GM23338 (cell line): ENCODE results near the gene PLEKHM2. TPM values are rescaled to one million over a fixed set of nuclear protein-coding genes. Genes with fewer than 3 reads are reported as not detected.

Experiments used
- ATAC-seq: fragments of 200-7000 bp; cut with Tn5 transposase; 3 replicates; pipeline ENCODE4 v1.9.1; 2020
- DNase-seq: peaks from one replicate; pipeline ENCODE4 v3.0.0-alpha.2; 2015; ENCODE audit warnings: low spot score
- H2AFZ ChIP-seq: fragments of 200-600 bp; sonication (generic); 2 replicates; pipeline ENCODE4 v1.8.0; 2016; ENCODE audit warnings: antibody characterized with exemption, mild to moderate bottlenecking, moderate library complexity
- H3F3A ChIP-seq: fragments of 200-600 bp; sonication (generic); replicated peaks from 2 replicates; pipeline ENCODE4 v1.8.0; 2017; ENCODE audit warnings: antibody characterized with exemption, mixed run types, low read depth
- H3K27ac ChIP-seq: fragments of 200-600 bp; sonication (generic); 2 replicates; pipeline ENCODE4 v1.6.1; 2016; ENCODE audit warnings: low read depth
- H3K27me3 ChIP-seq: fragments of 200-600 bp; sonication (generic); 2 replicates; pipeline ENCODE4 v1.8.0; 2016; ENCODE audit warnings: mild to moderate bottlenecking, mixed run types, moderate library complexity; ENCODE audit not compliant: insufficient read depth
- H3K36me3 ChIP-seq: fragments of 200-600 bp; sonication (generic); 2 replicates; pipeline ENCODE4 v1.8.0; 2016; ENCODE audit warnings: mild to moderate bottlenecking; ENCODE audit not compliant: insufficient read depth
- H3K4me1 ChIP-seq: fragments of 200-600 bp; sonication (generic); 2 replicates; pipeline ENCODE4 v1.8.0; 2016; ENCODE audit warnings: mild to moderate bottlenecking, moderate library complexity; ENCODE audit not compliant: insufficient read depth
- H3K4me2 ChIP-seq: fragments of 200-600 bp; sonication (generic); 2 replicates; pipeline ENCODE4 v1.7.1; 2017; ENCODE audit warnings: mixed run types
- H3K4me3 ChIP-seq: fragments of 200-600 bp; sonication (generic); 2 replicates; pipeline ENCODE4 v1.6.1; 2016; ENCODE audit warnings: mixed run types
- H3K79me2 ChIP-seq: fragments of 200-600 bp; sonication (generic); replicated peaks from 2 replicates; pipeline ENCODE4 v1.8.0; 2017; ENCODE audit warnings: mild to moderate bottlenecking; ENCODE audit not compliant: insufficient read depth
- H3K9me2 ChIP-seq: fragments of 200-600 bp; sonication (generic); 2 replicates; pipeline ENCODE4 v1.8.0; 2017; ENCODE audit not compliant: insufficient read depth
- H4K20me1 ChIP-seq: fragments of 200-600 bp; sonication (generic); replicated peaks from 2 replicates; pipeline ENCODE4 v1.8.0; 2017; ENCODE audit warnings: mild to moderate bottlenecking; ENCODE audit not compliant: insufficient read depth
- H3K27ac Mint-ChIP-seq: 2 replicates; pipeline ENCODE4 v1.8.0; 2020; ENCODE audit warnings: inconsistent platforms, mild to moderate bottlenecking, moderate library complexity, mixed read lengths
- H3K27me3 Mint-ChIP-seq: 3 replicates; pipeline ENCODE4 v1.8.0; 2022; ENCODE audit warnings: low read depth, mild to moderate bottlenecking, moderate library complexity, mixed read lengths, inconsistent platforms; ENCODE audit not compliant: insufficient read depth, poor library complexity
- H3K36me3 Mint-ChIP-seq: 3 replicates; pipeline ENCODE4 v1.8.0; 2021; ENCODE audit warnings: low read depth, mild to moderate bottlenecking, inconsistent platforms, moderate library complexity, mixed read lengths
- H3K4me1 Mint-ChIP-seq: 3 replicates; pipeline ENCODE4 v1.8.0; 2020; ENCODE audit warnings: mild to moderate bottlenecking, inconsistent platforms, mixed read lengths
- H3K4me3 Mint-ChIP-seq: 3 replicates; pipeline ENCODE4 v1.8.0; 2021; ENCODE audit warnings: moderate library complexity, mild to moderate bottlenecking, inconsistent platforms, mixed read lengths
- H3K9me3 Mint-ChIP-seq: 3 replicates; pipeline ENCODE4 v1.8.0; 2020; ENCODE audit warnings: moderate library complexity, mild to moderate bottlenecking, inconsistent platforms, mixed read lengths
- CREB1 ChIP-seq: fragments of 250-450 bp; sonication (Bioruptor Pico); IDR thresholded peaks from 2 replicates; pipeline ENCODE4 v1.5.0; 2020; ENCODE audit warnings: low read depth, mild to moderate bottlenecking, moderate library complexity
- CTCF ChIP-seq, 2 experiments: fragments of 200-600 bp in 1 of 2; sonication (generic) in 1 of 2; conservative IDR thresholded peaks; 2 replicates each; pipeline versions ENCODE4 v1.5.1 to v1.6.1; 2016 to 2017; ENCODE audit warnings: antibody characterized with exemption in 2 of 2, low read depth in 2 of 2, mild to moderate bottlenecking in 2 of 2, moderate library complexity in 1 of 2
- ETS1 ChIP-seq: IDR thresholded peaks from 2 replicates; pipeline ENCODE4 v1.6.1; 2016; ENCODE audit warnings: antibody characterized with exemption
- EZH2 ChIP-seq: fragments of 200-600 bp; sonication (generic); IDR thresholded peaks from one replicate; pipeline ENCODE4 v1.8.0; 2017; ENCODE audit warnings: antibody characterized with exemption, mild to moderate bottlenecking, low read depth; ENCODE audit not compliant: unreplicated experiment
- EZH2phosphoT487 ChIP-seq: fragments of 200-600 bp; sonication (generic); IDR thresholded peaks from one replicate; pipeline ENCODE4 v1.8.1; 2018; ENCODE audit warnings: antibody characterized with exemption; ENCODE audit not compliant: unreplicated experiment
- JUNB ChIP-seq: IDR thresholded peaks from one replicate; pipeline ENCODE4 v1.6.1; 2016; ENCODE audit warnings: antibody characterized with exemption; ENCODE audit not compliant: unreplicated experiment
- NANOG ChIP-seq: IDR thresholded peaks from 2 replicates; pipeline ENCODE4 v1.6.1; 2016; ENCODE audit warnings: antibody characterized with exemption, borderline replicate concordance
- ZNF331 ChIP-seq: fragments of 250-450 bp; sonication (Bioruptor Pico); IDR thresholded peaks from 2 replicates; pipeline ENCODE4 v1.5.0; 2020; ENCODE audit warnings: low read depth, mild to moderate bottlenecking, moderate library complexity
- polyA plus RNA-seq: library from polyadenylated mRNA; unstranded; fragments of >200 nt; fragmentation: Nextera tagmentation; extraction: Ambion mirVana; gene quantifications from 2 replicates; pipeline ENCODE4 v1.2.1, GENCODE V29; 2016
- total RNA-seq: library from RNA; depleted of rRNA; stranded (reverse); fragments of >200 nt; shearing (Covaris generic); gene quantifications from 2 replicates; pipeline ENCODE4 v1.2.3, GENCODE V29; 2014
- TF ChIP-seq, protein P1 (sequence below): IDR thresholded peaks from one replicate; pipeline ENCODE4 v1.6.1; 2018; ENCODE audit warnings: antibody characterized with exemption; ENCODE audit not compliant: unreplicated experiment

The PLEKHM2 gene
- total and polyA plus RNA-seq, 2 experiments from 2014 or later = 11.2 to 40.0 TPM

- Mint-ChIP-seq H3K36me3 (no peaks in the 10 kb centered on the region), H3K27me3 (peaks cover 7% of the 10 kb centered on the region), H3K4me3 (no peak overlapping the region; the same call in 2 of the 3 replicates), H3K27ac (no peak overlapping the region), H3K4me1 (peaks cover 13% of the 10 kb centered on the region), H3K9me3 (no peaks in the 10 kb centered on the region)
- Histone ChIP-seq H3K4me1 (0 out of 2 replicates have a peak, but pooled peaks cover 9% of the 10 kb centered on the region), H3K27me3 (no peaks in the 10 kb centered on the region), H3K9me2 (no peaks in the 10 kb centered on the region), H3F3A (0 out of 2 replicates have a peak, but pooled peaks cover 5% of the 10 kb centered on the region), H3K36me3 (no peaks in the 10 kb centered on the region), H4K20me1 (no peaks in the 10 kb centered on the region), H3K79me2 (no peaks in the 10 kb centered on the region), H3K4me3 (no peak overlapping the region), H2AFZ (no peak overlapping the region), H3K27ac (no peak overlapping the region), H3K4me2 (no peak overlapping the region)
- DNase-seq (peak; percentile 50), ATAC-seq (peak; percentile 8; the same call in 2 of the 3 replicates)
- TF ChIP-seq CTCF (conservative IDR thresholded peaks at IDR 0.05; ENCODE audit: low read depth in 2 of 2) = peak; percentile 53 to 65
- no peak for TF ChIP-seq EZH2phosphoT487
These were observed 55.6 kb downstream of the PLEKHM2 start for GRCh38 chr1:15739745-15740144.

- H3K4me3 ChIP-seq = no peak overlapping the region
- peak; percentile 96 for DNase-seq
- 0 out of 2 replicates have a peak, but pooled peaks cover 9% of the 10 kb centered on the region for H3K4me1 ChIP-seq
- 0 out of 2 replicates have a peak, but pooled peaks cover 5% of the 10 kb centered on the region for H3F3A ChIP-seq
- H3K36me3 ChIP-seq = no peaks in the 10 kb centered on the region
- H3K27ac ChIP-seq = no peak overlapping the region
- H2AFZ ChIP-seq = 0 out of 2 replicates have a peak overlapping the region, but pooled peaks have one; percentile 83
- Mint-ChIP-seq H3K36me3 (no peaks in the 10 kb centered on the region), H3K27ac (no peak overlapping the region; the same call in 1 of the 2 replicates), H3K4me3 (peak overlapping the region; percentile 25; the same call in 1 of the 3 replicates), H3K27me3 (peaks cover 7% of the 10 kb centered on the region), H3K4me1 (peaks cover 13% of the 10 kb centered on the region), H3K9me3 (no peaks in the 10 kb centered on the region)
- no peaks in the 10 kb centered on the region for H4K20me1 ChIP-seq
- TF ChIP-seq ZNF331 (no peak), EZH2 (no peak), JUNB (no peak), ETS1 (no peak), CTCF (conservative IDR thresholded peaks at IDR 0.05; ENCODE audit: low read depth in 2 of 2) (peak; percentile 90 to 100), NANOG (no peak), CREB1 (no peak), EZH2phosphoT487 (no peak)
- TF ChIP-seq, protein P1, sequence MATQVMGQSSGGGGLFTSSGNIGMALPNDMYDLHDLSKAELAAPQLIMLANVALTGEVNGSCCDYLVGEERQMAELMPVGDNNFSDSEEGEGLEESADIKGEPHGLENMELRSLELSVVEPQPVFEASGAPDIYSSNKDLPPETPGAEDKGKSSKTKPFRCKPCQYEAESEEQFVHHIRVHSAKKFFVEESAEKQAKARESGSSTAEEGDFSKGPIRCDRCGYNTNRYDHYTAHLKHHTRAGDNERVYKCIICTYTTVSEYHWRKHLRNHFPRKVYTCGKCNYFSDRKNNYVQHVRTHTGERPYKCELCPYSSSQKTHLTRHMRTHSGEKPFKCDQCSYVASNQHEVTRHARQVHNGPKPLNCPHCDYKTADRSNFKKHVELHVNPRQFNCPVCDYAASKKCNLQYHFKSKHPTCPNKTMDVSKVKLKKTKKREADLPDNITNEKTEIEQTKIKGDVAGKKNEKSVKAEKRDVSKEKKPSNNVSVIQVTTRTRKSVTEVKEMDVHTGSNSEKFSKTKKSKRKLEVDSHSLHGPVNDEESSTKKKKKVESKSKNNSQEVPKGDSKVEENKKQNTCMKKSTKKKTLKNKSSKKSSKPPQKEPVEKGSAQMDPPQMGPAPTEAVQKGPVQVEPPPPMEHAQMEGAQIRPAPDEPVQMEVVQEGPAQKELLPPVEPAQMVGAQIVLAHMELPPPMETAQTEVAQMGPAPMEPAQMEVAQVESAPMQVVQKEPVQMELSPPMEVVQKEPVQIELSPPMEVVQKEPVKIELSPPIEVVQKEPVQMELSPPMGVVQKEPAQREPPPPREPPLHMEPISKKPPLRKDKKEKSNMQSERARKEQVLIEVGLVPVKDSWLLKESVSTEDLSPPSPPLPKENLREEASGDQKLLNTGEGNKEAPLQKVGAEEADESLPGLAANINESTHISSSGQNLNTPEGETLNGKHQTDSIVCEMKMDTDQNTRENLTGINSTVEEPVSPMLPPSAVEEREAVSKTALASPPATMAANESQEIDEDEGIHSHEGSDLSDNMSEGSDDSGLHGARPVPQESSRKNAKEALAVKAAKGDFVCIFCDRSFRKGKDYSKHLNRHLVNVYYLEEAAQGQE = no peak
- no peaks in the 10 kb centered on the region for H3K9me2 ChIP-seq
- no peak overlapping the region for H3K4me2 ChIP-seq
- peak; percentile 89 for ATAC-seq
- H3K79me2 ChIP-seq = no peaks in the 10 kb centered on the region
- no peaks in the 10 kb centered on the region for H3K27me3 ChIP-seq
These were observed 57.1 kb downstream of the PLEKHM2 start for GRCh38 chr1:15740924-15741850.
